K562 (cell line): ENCODE data around the gene RSRC1. TPM values are rescaled to one million over a fixed set of nuclear protein-coding genes. Genes with fewer than 3 reads are reported as not detected.
A peak's percentile ranks its signal among the peaks of the same experiment; 100 is the strongest.

Experiments used
- ARHGAP35 ChIP-seq: fragments of 450-650 bp; IDR thresholded peaks from 2 replicates; pipeline ENCODE4 v1.6.1; 2018; ENCODE audit not compliant: partially characterized antibody
- ARID1B ChIP-seq: fragments of 450-650 bp; IDR thresholded peaks from 2 replicates; pipeline ENCODE4 v1.6.1; 2016; ENCODE audit warnings: antibody characterized with exemption, mild to moderate bottlenecking, inconsistent platforms
- CREB5 ChIP-seq: fragments of 250-450 bp; sonication (Bioruptor Pico); IDR thresholded peaks from 2 replicates; pipeline ENCODE4 v1.5.0; 2020; ENCODE audit warnings: mild to moderate bottlenecking
- ESRRB ChIP-seq: fragments of 250-450 bp; sonication (Bioruptor Pico); IDR thresholded peaks from 2 replicates; pipeline ENCODE4 v1.5.0; 2020; ENCODE audit warnings: mild to moderate bottlenecking, moderate library complexity, borderline replicate concordance
- GABPB1 ChIP-seq: sonication (generic); formaldehyde crosslinking; IDR thresholded peaks from 2 replicates; pipeline ENCODE4 v1.8.0; 2022; ENCODE audit warnings: mild to moderate bottlenecking, missing genetic modification reagents
- HDGF ChIP-seq: fragments of 450-650 bp; IDR thresholded peaks from 2 replicates; pipeline ENCODE4 v1.6.1; 2016
- KLF16 ChIP-seq: IDR thresholded peaks from 2 replicates; pipeline ENCODE4 v1.6.1; 2016; ENCODE audit warnings: antibody characterized with exemption
- LARP7 ChIP-seq: fragments of 450-650 bp; IDR thresholded peaks from 2 replicates; pipeline ENCODE4 v1.6.1; 2016
- MYBL2 ChIP-seq, 2 experiments: fragments of 450-650 bp in 1 of 2; sonication (generic) in 1 of 2; formaldehyde crosslinking in 1 of 2; IDR thresholded peaks; 2 replicates each; pipeline versions ENCODE4 v1.6.1 to v1.8.1; 2017 to 2022; ENCODE audit warnings: borderline replicate concordance in 1 of 2, inconsistent platforms in 1 of 2, low read depth in 1 of 2, mild to moderate bottlenecking in 1 of 2, missing genetic modification reagents in 1 of 2, moderate library complexity in 1 of 2
- NFXL1 ChIP-seq: fragments of 450-650 bp; formaldehyde crosslinking; IDR thresholded peaks from 2 replicates; pipeline ENCODE4 v1.4.0; 2021; ENCODE audit warnings: mild to moderate bottlenecking
- RCOR1 ChIP-seq, 2 experiments: IDR thresholded peaks; 2 replicates each; pipeline ENCODE4 v1.6.1; 2012; ENCODE audit warnings: low read depth in 2 of 2, low read length in 2 of 2, borderline replicate concordance in 1 of 2, improper control_type of control experiment in 1 of 2
- SNIP1 ChIP-seq: fragments of 450-650 bp; IDR thresholded peaks from 2 replicates; pipeline ENCODE4 v1.7.1; 2017; ENCODE audit warnings: low read depth, mild to moderate bottlenecking
- TEAD4 ChIP-seq, 2 experiments: sonication (generic) in 1 of 2; formaldehyde crosslinking in 1 of 2; IDR thresholded peaks; 2 replicates each; pipeline versions ENCODE4 v1.6.1 to v1.8.0; 2012 to 2022; ENCODE audit warnings: borderline replicate concordance in 1 of 2, inconsistent platforms in 1 of 2, low read length in 1 of 2, mild to moderate bottlenecking in 1 of 2, missing genetic modification reagents in 1 of 2
- ZBTB12 ChIP-seq: fragments of 250-450 bp; sonication (Bioruptor Pico); IDR thresholded peaks from 2 replicates; pipeline ENCODE4 v1.4.0; 2020
- ZFP30 ChIP-seq: fragments of 250-450 bp; sonication (Bioruptor Pico); IDR thresholded peaks from 2 replicates; pipeline ENCODE4 v1.8.0; 2022; ENCODE audit warnings: moderate library complexity, mild to moderate bottlenecking, inconsistent platforms, borderline replicate concordance
- ZKSCAN3 ChIP-seq: fragments of 250-450 bp; sonication (Bioruptor Pico); IDR thresholded peaks from 2 replicates; pipeline ENCODE4 v1.4.0; 2020
- ZNF134 ChIP-seq: fragments of 250-450 bp; sonication (Bioruptor Pico); conservative IDR thresholded peaks from 2 replicates; pipeline ENCODE4 v1.4.0; 2020
- ZNF224 ChIP-seq: sonication (generic); formaldehyde crosslinking; IDR thresholded peaks from 2 replicates; pipeline ENCODE4 v1.8.0; 2022; ENCODE audit warnings: mild to moderate bottlenecking, missing genetic modification reagents
- ZNF232 ChIP-seq: sonication (generic); formaldehyde crosslinking; IDR thresholded peaks from 2 replicates; pipeline ENCODE4 v1.8.0; 2022; ENCODE audit warnings: mild to moderate bottlenecking, missing genetic modification reagents
- ZNF280B ChIP-seq: fragments of 250-450 bp; sonication (Bioruptor Pico); IDR thresholded peaks from 2 replicates; pipeline ENCODE4 v1.5.1; 2021; ENCODE audit warnings: mild to moderate bottlenecking
- ZNF354B ChIP-seq: fragments of 250-450 bp; sonication (Bioruptor Pico); IDR thresholded peaks from 2 replicates; pipeline ENCODE4 v1.4.0; 2020
- ZNF561 ChIP-seq: fragments of 450-650 bp; formaldehyde crosslinking; conservative IDR thresholded peaks from 2 replicates; pipeline ENCODE4 v1.4.0; 2020; ENCODE audit warnings: mild to moderate bottlenecking, moderate library complexity
- ZNF699 ChIP-seq: fragments of 250-450 bp; sonication (Bioruptor Pico); IDR thresholded peaks from 2 replicates; pipeline ENCODE4 v1.8.0; 2021; ENCODE audit warnings: mild to moderate bottlenecking, moderate library complexity; ENCODE audit not compliant: insufficient replicate concordance
- polyA plus RNA-seq, 8 experiments: library from polyadenylated mRNA; depleted of rRNA in 4 of 8; stranded (reverse) in 5 of 8; unstranded in 3 of 8; fragments of >200 nt; fragmentation: Nextera tagmentation in 2 of 8; fragmentation: Illumina TruSeq in 1 of 8; extraction: Ambion mirVana in 2 of 8; extraction: Trizol in 1 of 8; gene quantifications; 2 replicates each; pipeline versions ENCODE4 v1.2.1 to v1.2.3, GENCODE V29; 2011 to 2014; ENCODE audit warnings: inconsistent platforms in 1 of 8, missing spikeins in 1 of 8
- total RNA-seq, 7 experiments: library from RNA; depleted of rRNA in 6 of 7; stranded (reverse); fragments of >200 nt in 6 of 7; fragmentation: Illumina TruSeq in 2 of 7; extraction: Trizol in 2 of 7; gene quantifications; 2 replicates each; pipeline versions ENCODE4 v1.2.1 to v1.2.3, GENCODE V29; 2011 to 2021; ENCODE audit warnings: low replicate concordance in 1 of 7

RSRC1 gene
- total and polyA plus RNA-seq, 9 of the 15 experiments (the other 6 are each of a cell fraction or from before 2014, with no cell fraction given): 19.3 to 128 (median 75.5) TPM

GRCh38 chr3:158159714-158160113 is 49.8 kb downstream of the RSRC1 start (continued):
- TF ChIP-seq ZNF354B (CRISPR knock-in tag) (no peak), KLF16 (peak; percentile 14; the same call in 1 of the 2 replicates), CREB5 (CRISPR knock-in tag) (no peak), ESRRB (no peak), ZNF699 (CRISPR knock-in tag) (no peak), MYBL2 (IDR thresholded peaks at IDR 0.05; ENCODE audit: low read depth) (no peak), MYBL2 (CRISPR knock-in tag; IDR thresholded peaks at IDR 0.05; ENCODE audit: borderline replicate concordance) (no peak), NFXL1 (CRISPR knock-in tag) (no peak), GABPB1 (CRISPR knock-in tag) (no peak), LARP7 (no peak), ARHGAP35 (no peak), TEAD4 (IDR thresholded peaks at IDR 0.05; ENCODE audit: low read length) (peak; percentile 84), TEAD4 (CRISPR knock-in tag; IDR thresholded peaks at IDR 0.05; ENCODE audit: borderline replicate concordance) (no peak), ZNF224 (CRISPR knock-in tag) (no peak), ZFP30 (no peak), HDGF (no peak), ZNF280B (CRISPR knock-in tag) (no peak), SNIP1 (no peak), ZBTB12 (no peak), RCOR1 (IDR thresholded peaks at IDR 0.05; ENCODE audit: borderline replicate concordance in 1 of 2, low read depth in 2 of 2, low read length in 2 of 2) (no peak), ZNF232 (CRISPR knock-in tag) (no peak), ZKSCAN3 (CRISPR knock-in tag) (no peak), ZNF134 (CRISPR knock-in tag) (no peak), ZNF561 (no peak), ARID1B (peak; percentile 70)
